GM12873 (cell line): ENCODE results near the gene CHST15.

Experiments
- CTCF ChIP-seq: IDR thresholded peaks from 2 replicates; pipeline ENCODE4 v1.5.1; 2012; ENCODE audit warnings: low read depth, mild to moderate bottlenecking, moderate library complexity, low read length, control low read depth; ENCODE audit not compliant: insufficient read depth; ENCODE audit errors: missing control alignments

CHST15 gene

GRCh38 chr10:124071141-124071540 is 22.3 kb downstream of the CHST15 start:
- TF ChIP-seq CTCF, result no peak

- TF ChIP-seq CTCF, result no peak
These were observed 22.7 kb downstream of the CHST15 start for GRCh38 chr10:124070666-124071065.

GRCh38 chr10:124069341-124070264 is 23.8 kb downstream of the CHST15 start:
- no peak for TF ChIP-seq CTCF

GRCh38 chr10:124068929-124069328 is 24.5 kb downstream of the CHST15 start:
- no peak for TF ChIP-seq CTCF

GRCh38 chr10:124067825-124068400 is 25.5 kb downstream of the CHST15 start:
- TF ChIP-seq CTCF, result no peak

GRCh38 chr10:124066781-124067714 is 26.4 kb downstream of the CHST15 start:
- no peak for TF ChIP-seq CTCF

GRCh38 chr10:124066126-124066700 is 27.2 kb downstream of the CHST15 start:
- TF ChIP-seq CTCF, result no peak
